Myocyte (in vitro differentiated cells): ENCODE data around the gene C10orf67. TPM values are rescaled to one million over a fixed set of nuclear protein-coding genes. Genes with fewer than 3 reads are reported as not detected.
"Not testable (repeated sequence)": the region's sequence is repeated elsewhere in the genome, so short reads cannot be mapped to it uniquely, and the experiment has no call there.

Source experiments
- DNase-seq: peaks from one replicate; pipeline ENCODE4 v3.0.0-alpha.2; 2012; ENCODE audit warnings: low read depth
- total RNA-seq: library from RNA; depleted of rRNA; stranded (reverse); fragments of >200 nt; gene quantifications from 2 replicates; pipeline ENCODE4 v1.2.3, GENCODE V29; 2014

Gene C10orf67
- total RNA-seq, 1 donor from 2014 or later, result not detected

DNA sequence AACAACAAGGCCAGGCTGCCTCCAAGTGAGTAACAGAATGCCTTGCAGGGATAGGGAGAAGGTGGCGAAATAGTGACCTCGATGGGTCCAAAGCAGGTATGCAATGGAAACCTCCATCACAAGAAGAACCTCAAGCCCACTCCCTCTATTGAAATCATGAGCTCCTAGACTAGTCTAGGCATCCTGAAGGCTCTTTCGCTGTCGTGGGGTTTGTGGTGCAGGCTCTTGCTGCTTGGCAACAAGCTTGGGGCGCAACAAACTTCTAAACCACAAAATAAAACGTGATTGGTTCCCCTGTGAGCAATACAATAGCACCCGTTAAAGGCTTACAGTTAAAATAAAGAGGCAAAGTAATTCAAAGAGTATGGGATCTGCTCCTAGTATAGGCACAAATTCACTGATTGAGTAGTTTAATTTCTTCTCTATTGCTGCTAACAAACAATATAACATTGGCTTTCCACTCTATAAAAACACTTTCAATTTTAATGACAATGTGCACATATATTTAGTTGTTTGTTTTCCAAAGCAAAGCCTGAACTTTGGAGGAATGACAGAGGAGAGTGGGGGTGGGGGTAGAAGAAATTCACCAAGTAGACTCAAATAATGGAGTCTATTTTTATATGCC, 64.1 kb downstream of the C10orf67 start:
- peak; percentile 14 for DNase-seq

DNA sequence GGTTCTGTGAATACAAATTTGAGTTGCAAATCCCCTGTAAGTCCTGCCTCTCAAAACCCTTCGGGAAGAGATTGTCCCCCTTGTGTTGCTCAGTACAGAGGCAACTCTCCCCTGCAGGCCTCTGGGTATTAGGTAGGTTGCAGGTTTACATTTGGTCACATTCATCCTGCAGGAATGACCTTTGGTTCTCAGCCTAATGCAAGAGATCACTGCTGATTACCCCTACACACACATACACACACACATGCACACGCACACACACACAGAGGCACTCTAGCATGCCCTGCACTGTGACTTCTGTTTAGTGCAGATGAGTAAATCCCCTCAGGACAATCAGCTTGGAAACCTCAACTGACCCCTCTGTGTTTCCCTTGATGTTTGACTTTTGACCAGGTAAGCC, 69.2 kb downstream of the C10orf67 start:
- DNase-seq, result no peak

DNA sequence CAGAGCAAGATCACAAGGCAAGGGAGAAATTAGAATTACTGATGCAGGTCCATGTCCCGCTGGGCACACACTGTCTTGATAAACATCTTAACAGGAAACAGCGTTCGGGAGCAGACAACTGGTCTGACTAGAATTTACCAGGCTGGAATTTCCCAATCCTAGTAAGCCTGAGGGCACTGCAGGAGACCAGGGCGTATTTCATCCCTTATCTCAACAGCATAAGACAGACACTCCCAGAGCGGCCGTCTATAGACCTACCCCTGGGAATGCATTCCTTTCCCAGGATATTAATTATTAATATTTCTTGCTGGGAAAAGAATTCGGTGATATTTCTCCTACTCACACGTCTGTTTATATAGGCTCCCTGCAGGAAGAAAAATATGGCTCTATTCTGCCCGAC, 70.4 kb downstream of the C10orf67 start:
- DNase-seq, result not testable (repeated sequence)

DNA sequence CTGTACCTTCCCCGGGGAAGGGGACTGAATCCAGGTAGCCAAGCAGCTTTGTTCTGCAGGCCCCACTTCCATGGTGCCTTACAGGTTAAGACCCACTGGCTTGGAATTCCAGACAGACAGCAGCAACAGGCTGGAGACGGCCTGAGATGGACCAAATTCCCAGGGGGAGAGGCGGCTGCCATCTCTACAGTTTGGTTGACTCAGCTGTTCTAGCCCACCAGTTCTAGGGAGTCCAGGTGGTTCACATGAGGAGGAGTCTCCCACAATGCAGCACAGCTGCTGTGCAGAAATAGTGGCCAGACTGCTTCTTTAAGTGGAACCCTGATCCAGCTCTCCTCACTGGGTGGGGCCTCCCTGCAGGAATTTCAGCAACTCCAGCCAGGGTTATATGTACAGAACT, 74.1 kb downstream of the C10orf67 start:
- DNase-seq, result peak; percentile 37

DNA sequence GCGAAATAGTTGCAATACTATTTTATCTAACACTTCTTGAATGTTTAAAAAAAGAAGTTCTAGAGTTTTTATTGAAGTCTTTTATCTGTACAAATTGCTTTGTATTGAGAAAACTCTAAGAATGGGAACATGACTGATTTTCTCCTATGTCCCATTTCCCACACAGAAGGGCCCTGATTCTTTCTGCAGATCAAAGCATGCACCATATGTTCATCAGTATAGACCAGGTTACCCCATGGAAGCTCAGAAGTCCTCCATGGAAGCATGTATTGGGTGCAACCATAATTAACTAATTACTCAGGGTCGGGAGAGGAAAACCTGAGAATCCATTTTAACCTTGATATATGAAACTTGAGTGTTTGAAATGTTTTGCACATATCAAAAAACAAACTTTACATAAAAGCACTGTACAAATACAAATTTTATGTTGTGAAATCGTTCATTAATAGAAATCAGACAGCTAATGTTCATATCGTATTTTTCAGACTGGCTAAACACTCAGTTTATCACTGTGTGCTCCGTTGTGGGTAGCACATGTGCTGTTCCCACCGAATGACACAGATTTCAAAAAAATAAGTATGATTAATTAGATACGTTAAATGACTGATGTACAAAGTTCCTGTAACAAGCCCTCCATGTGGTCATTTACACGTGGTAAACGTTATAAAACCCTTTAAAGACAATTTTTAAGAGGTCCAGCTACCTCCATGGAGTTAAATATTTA, 81.0 kb downstream of the C10orf67 start:
- DNase-seq, result no peak

DNA sequence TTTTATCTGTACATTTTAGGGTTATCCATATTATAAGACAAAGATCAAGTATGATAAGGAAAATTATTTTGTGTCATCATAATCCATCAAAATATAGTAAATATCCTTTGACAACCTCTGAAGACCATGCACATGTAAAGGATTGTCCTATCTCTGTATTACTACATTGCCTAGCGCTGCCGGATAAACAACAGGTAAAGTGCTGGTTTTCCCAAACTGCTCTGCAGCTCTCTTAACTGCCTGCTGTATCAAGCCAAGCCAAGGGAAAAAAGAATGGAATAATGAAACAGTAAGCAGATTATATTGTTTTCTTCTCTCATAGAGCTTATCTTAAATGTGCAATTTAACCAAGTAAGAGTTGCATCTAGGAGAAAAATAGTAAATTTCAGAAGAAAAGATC, 81.7 kb downstream of the C10orf67 start:
- no peak for DNase-seq

DNA sequence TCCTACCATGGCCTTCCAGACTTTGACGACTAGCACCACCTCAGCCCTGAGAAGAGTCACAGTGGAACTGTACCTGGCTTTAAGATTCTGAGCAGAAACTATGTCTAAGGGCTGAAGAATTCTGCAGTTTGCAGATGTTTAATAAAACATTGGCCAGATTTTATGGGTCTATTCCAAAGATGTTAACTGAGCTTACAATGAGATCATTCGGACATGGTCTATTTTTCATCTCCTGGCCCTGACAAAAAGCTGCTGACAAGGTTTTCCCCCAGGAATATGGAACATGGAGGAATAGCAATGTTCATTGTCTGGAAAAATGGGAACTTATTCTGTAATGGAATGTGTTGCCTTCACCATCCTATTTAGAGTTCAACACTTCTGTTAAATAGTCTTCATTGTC, 86.1 kb downstream of the C10orf67 start:
- no peak for DNase-seq

DNA sequence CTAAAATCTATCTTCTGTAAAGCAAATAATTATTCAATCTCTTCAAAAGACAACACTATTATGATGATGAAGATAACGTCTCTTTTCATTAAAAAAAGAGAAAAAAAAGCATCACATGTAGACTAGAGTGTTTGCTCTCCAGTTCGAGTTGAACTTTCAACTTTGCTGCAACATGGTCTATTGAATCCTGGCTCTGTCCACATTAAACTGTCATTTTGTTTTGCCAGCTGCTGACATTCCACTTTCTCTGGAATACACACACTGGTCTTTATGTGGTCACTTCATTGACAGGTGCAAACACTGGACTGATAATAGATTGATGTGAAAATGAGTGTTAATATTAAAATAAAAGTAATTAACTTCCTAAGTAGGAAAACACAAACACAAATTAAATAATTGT, 90.8 kb downstream of the C10orf67 start:
- DNase-seq, result peak; percentile 59

DNA sequence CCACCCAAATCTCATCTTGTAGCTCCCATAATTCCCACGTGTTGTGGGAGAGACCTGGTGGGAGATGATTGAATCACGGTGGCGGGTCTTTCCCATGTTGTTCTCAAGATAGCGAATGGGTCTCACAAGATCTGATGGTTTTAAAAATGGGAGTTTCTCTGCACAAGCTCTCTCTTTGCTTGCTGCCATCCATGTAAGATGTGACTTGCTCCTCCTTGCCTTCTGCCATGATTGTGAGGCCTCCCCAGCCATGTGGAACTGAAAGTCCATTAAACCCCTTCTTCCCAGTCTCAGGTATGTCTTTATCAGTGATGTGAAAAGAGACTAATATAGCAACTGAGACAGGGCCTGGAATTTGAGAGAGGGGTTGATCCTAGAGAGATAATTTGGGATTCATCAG, 91.7 kb downstream of the C10orf67 start:
- DNase-seq, result not testable (repeated sequence)

DNA sequence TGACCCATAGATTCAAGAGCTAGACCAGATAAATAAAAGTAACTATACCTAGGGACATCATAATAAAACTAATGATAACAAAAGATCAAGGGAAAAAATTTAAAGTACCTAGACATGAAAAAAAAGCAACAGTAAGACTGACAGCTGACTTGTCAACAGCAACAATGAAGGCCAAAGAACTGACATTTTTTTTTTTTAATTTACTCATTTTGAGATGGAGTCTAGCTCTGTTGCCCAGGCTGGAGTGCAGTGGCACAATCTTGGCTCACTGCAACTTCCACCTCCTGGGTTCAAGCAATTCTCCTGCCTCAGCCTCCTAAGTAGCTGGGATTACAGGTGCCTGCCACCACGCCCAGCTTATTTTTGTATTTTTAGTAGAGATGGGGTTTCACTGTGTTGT, 102.8 kb downstream of the C10orf67 start:
- DNase-seq, result not testable (repeated sequence)

DNA sequence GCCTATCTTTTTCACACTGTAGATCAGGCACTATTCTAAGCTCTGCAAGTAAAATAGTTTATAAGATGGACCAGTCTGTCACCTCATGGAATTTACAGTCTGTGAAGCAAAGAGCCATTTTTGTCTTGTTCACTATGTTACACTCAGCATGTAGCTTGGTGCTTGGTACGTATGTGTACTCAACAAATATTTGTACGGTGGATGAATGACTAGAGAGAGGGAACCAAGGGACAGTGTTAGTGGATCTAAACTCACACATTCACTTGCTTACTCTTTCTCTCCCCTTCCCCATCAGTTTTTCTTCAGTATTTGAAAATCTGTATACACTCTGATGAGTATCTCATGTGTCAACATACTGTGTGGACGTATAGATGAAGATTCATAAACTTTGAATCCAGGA, 106.6 kb downstream of the C10orf67 start:
- DNase-seq, result no peak

DNA sequence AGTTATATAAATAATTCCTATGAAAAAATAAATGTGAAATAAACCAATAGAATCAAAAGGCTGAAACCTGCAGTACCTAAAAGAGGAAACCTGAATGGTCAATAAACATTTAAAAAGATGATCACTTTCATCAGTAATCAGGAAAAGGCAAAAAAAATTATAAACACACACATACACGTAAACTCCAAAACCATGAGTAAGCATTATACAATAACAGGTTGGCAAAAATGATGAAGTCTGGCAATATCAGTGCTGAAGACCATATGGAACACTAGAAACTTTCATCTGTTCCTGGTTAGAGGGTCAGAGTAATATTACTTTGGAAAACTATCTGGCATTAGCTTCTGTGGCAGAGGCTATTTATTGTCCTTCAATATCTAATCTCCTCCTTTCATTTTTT, 114.0 kb downstream of the C10orf67 start:
- DNase-seq, result no peak

DNA sequence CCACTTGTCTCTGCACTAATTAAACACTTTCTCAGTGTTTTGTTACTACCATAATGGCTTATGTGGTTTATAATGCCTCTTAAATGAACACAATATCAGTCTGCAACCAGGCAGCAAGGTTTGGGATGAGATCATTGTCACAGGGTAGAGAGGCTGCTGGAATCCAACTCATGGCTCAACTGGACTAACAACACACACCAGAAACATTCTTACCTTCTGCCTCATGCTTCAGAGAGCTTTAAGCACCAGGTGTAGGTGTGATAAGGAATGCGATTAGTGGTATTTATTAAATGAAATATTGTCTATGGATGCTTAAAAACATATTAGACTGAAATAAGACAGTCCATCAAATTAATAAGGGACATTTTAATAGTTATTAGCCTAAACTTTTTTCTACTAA, 127.1 kb downstream of the C10orf67 start:
- no peak for DNase-seq

DNA sequence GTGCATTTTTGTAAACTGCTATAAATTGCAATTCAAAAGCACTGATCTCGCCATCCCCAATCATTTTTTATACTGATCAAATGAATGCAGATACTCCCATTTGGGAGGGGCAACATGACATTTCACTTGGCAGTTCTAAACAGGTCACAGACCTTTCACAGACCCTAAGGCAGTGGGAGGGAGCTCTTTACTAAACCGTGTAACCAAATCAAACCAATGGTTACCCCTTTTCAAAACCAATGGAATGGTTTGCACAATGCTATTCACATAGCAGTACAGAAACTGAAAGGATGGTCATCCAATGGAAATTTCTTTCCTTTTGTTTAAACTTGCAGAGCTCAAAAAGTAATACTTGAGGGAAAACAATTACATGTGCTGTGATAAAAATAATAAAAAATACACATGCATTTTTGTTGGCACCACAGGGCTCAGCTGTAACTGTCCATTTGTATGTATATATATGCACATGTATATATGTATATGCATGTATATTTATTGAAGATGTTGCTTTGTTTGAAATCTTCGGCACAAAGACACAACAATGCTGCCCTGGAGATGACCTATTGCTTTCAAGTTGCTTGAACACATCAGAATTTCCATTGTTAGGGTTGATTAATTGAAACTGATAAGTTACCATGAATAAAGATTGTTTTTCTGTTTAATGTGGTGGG, 138.5 kb downstream of the C10orf67 start:
- no peak for DNase-seq

DNA sequence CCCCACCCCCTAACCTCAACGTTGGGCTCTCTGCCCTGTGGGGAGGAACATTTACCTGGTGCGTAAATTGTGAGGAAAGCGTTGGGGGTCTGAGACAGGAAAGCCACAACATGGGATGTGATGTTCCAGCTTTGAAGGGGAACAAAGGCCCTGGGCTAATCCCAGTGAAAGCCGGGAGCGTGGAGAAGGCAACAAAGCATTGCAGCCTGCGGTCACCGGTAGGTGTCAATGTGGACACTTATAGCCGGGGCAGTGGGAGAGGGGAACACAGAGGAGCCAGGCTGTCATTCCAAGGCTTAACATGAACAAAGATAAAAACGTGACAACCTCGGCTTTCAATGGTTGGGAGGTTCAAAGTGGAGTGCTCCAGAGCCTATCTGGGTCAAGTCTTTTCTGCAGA, 139.8 kb downstream of the C10orf67 start:
- DNase-seq, result no peak

DNA sequence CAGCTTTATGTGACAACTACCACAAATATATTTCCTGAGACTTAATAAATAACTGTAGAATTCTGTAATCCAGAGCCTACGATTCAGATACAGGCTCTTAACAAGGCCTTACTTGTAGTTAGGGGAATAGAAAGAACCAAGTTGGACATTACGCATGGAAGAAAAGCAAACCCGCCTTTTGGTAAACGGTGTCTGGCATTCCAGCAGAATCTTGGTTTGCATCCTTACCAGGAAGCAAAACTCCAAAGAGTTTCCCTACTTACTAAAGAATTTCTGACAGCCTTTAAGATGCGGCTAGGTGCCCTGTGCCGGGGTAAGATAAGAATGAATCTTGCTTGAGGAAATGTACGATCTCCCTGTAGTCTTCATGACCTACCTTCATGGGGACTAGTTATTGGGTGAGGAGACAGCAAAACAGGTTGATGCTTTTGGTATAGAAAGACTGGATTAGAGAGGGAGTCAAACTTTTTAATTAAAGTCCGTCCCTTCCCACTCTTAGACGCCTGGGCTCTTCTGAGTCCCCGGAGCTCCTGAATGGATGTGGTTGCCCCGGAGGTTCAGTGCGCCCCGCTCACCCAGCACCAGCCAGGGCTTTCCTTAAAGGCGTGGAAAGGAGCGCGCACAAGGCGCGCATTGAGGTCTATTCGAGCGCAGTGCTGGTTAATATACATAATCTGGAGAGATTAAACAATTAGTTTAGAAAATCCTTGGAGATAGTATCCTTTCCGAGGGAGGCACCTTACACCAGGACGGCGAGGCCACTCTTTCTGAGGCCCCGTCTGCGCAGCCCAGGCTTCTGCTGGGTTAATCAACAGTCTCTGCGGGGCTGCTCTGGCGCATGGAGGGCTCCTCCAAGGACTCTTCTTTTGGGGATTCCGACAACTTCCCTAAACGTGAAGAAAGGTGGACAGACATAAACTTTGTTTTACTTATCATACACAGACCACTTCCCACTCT, 140.9 kb downstream of the C10orf67 start:
- no peak for DNase-seq

DNA sequence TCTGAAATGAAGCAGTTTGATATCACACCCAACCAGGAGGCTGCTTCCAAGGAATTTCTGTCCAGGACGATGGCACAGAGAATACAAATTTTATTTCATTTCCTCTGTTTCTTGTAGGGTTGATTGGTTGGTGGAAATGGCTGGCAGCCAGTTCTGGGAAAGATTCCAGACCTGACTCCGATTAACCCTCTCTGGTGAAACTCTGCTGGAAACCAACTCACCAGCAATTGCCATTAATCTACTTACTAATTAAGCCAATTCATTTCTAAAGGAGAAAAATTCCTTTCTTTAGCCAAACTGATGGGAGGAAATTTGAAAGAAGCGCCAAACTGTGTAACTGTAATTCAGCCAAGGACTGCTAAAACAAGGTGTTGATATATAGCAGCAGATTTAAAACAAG, 141.8 kb downstream of the C10orf67 start:
- DNase-seq, result no peak

DNA sequence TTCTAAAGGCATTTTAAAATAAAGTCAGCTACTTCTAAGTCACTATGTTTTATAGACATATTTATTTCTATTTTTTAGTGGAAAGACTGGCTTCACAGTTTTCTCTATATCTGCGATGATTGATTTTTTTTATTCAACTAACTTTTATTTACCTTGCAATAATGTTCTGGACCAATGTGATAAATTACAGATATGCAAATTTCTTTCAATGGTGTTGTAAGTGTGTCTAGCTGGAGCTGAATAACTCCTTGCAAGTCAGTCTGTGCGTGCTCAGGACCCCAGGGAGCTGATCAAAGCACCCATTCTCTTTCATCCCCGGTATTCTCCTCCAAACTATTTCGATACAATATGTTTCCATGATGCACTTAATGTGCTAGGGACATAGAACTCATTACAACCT, 142.8 kb downstream of the C10orf67 start:
- DNase-seq, result no peak

DNA sequence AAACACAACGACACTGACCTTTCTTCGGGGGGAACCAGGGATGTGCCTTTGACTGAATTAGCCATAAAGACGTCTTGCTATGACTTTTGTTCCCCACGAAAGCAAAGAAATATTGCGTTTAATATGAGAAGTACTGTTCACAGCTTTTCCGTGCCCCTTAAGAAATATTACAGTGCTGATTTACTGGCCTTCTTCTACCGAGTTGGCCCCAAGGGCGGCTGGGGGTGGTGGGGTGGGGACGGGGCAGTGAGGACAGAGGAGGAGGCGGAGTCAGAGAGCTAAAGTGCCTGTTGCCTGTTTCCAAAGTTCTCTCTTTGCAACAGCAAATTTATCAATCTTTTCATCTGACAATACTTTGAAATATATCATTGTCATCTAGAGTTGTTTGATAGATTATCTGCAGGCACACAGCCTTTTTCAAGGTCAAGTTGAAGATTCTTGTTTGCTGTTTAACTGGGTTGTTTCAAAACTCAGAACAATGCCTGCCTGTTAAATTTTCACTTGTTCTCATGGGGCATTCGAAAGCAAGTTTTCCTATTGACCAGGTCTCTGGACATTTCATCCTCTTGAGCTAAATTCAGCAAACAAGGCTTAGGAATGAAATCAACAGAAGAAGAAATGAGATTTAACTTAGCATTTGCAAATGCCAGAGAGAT, 143.5 kb downstream of the C10orf67 start:
- no peak for DNase-seq

DNA sequence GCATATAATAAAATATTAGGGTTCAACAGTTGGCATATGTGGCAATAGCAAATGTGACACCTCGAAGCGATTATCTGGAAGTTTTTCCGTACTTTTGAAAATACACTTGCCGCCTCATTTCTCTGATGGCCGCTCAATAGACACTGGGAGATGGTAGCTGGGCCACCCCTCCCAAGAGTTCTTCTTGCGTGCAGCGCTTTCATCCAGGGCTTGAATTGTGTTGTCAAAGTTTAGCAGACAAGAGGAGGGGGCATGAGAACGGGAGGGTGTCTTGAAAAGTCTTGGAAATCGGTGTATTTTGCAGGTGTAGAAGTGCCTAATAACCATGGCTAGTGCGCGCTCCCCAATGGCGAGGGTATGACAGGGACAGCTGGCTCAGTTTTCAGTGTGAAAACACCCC, 144.0 kb downstream of the C10orf67 start:
- no peak for DNase-seq
